Measurements from ENCODE around the gene HHIPL2. TPM values are rescaled to one million over a fixed set of nuclear protein-coding genes. Genes with fewer than 3 reads are reported as not detected.

Gene HHIPL2
- not detected in 2 replicates for total RNA-seq

GRCh38 chr1:222547944-222548671 lies at the start of gene HHIPL2:
Gene HHIPL2, minus strand, starts transcription at chr1:222548104. Its CDS starts 60 bp downstream, at chr1:222548044.

GRCh38 chr1:222589462-222590302 lies 41.8 kb upstream of the HHIPL2 start, which contains the start of gene TAF1A:
Gene TAF1A, minus strand, starts transcription at chr1:222589933.

Other genes starting within 250 kb of the HHIPL2 start
- gene TAF1A, start 41.8 kb upstream of the HHIPL2 start, total RNA-seq: 7.1 and 15.5 TPM in 2 replicates
- gene MIA3, start 70.0 kb upstream of the HHIPL2 start, total RNA-seq: 29.6 and 38.8 TPM in 2 replicates
- gene AIDA, start 164.4 kb upstream of the HHIPL2 start, total RNA-seq: 40.3 and 48.0 TPM in 2 replicates
- 29.2 and 53.3 TPM in 2 replicates for gene BROX, start 164.5 kb upstream of the HHIPL2 start, total RNA-seq
- not detected in 2 replicates for gene FAM177B, start 189.1 kb upstream of the HHIPL2 start, total RNA-seq

Measured in epithelial cell of umbilical artery (primary cell).